Activated CD4-positive, CD25-positive, alpha-beta regulatory T cell treated with anti-CD3 and anti-CD28 coated beads, Interleukin-2, amount 50 U/mL, for 24 hours (primary cell): Measurements from ENCODE around the gene RAB8A.

Experiments
- ATAC-seq, 2 donors: fragments of 150-1000 bp; cut with Tn5 transposase; one replicate each; pipeline ENCODE4 v1.10.0; 2021; ENCODE audit warnings: mild to moderate bottlenecking in 1 of 2, moderate library complexity in 1 of 2

Gene RAB8A

GRCh38 chr19:16111160-16111908 lies at the start of gene RAB8A:
Gene RAB8A (plus strand): TSS chr19:16111889. CDS start chr19:16111902, 13 bp downstream.
- ATAC-seq: peak; percentile 94 to 96

GRCh38 chr19:16061943-16062342 lies 49.7 kb upstream of the RAB8A start:
- ATAC-seq: peak; percentile 40 to 44

- peak; percentile 41 to 61 for ATAC-seq
Observed at GRCh38 chr19:16062789-16063188, 48.9 kb upstream of the RAB8A start.

GRCh38 chr19:16064209-16064889 lies 47.3 kb upstream of the RAB8A start:
- no peak for ATAC-seq

GRCh38 chr19:16066611-16067104 lies 45.0 kb upstream of the RAB8A start:
- no peak for ATAC-seq

GRCh38 chr19:16067205-16067938 lies 44.3 kb upstream of the RAB8A start:
- ATAC-seq: no peak

- no peak for ATAC-seq
Observed at GRCh38 chr19:16068696-16069259, 42.9 kb upstream of the RAB8A start.

GRCh38 chr19:16069813-16070365 lies 41.8 kb upstream of the RAB8A start:
- ATAC-seq: peak in 1 of 2 donors; percentile 2

GRCh38 chr19:16070366-16070990 lies 41.2 kb upstream of the RAB8A start:
- peak; percentile 98 to 99 for ATAC-seq

- no peak for ATAC-seq
Observed at GRCh38 chr19:16071072-16071691, 40.5 kb upstream of the RAB8A start.

GRCh38 chr19:16073481-16073880 lies 38.2 kb upstream of the RAB8A start:
- no peak for ATAC-seq

- no peak for ATAC-seq
Observed at GRCh38 chr19:16073988-16074387, 37.7 kb upstream of the RAB8A start.

- ATAC-seq: no peak
Observed at GRCh38 chr19:16074488-16075365, 37.0 kb upstream of the RAB8A start.

- no peak for ATAC-seq
Observed at GRCh38 chr19:16075430-16076153, 36.1 kb upstream of the RAB8A start.

- ATAC-seq: peak; percentile 22 to 30
Observed at GRCh38 chr19:16076154-16076957, 35.3 kb upstream of the RAB8A start, which contains the start of gene TPM4. Gene TPM4 (plus strand): TSS chr19:16076495. CDS start chr19:16076566, 71 bp downstream.

GRCh38 chr19:16076958-16077611 lies 34.6 kb upstream of the RAB8A start:
- ATAC-seq: no peak

GRCh38 chr19:16077984-16078758 lies 33.5 kb upstream of the RAB8A start:
- no peak for ATAC-seq
